HepG2 (cell line): ENCODE results near the gene C13orf42. TPM values are rescaled to one million over a fixed set of nuclear protein-coding genes. Genes with fewer than 3 reads are reported as not detected.

ENCODE experiments used
- E2F2 ChIP-seq: sonication (generic); formaldehyde crosslinking; IDR thresholded peaks from 2 replicates; pipeline ENCODE4 v1.4.0; 2020; ENCODE audit warnings: missing genetic modification reagents, borderline replicate concordance
- EHMT2 ChIP-seq: fragments of 200-600 bp; sonication (generic); IDR thresholded peaks from 2 replicates; pipeline ENCODE4 v1.7.0; 2017; ENCODE audit warnings: antibody characterized with exemption, low read depth, low read length, borderline replicate concordance
- ERF ChIP-seq: IDR thresholded peaks from 2 replicates; pipeline ENCODE4 v1.6.1; 2018; ENCODE audit warnings: missing biosample characterization, missing genetic modification reagents
- FOXO4 ChIP-seq: sonication (generic); formaldehyde crosslinking; conservative IDR thresholded peaks from 2 replicates; pipeline ENCODE4 v1.8.1; 2023; ENCODE audit warnings: missing genetic modification reagents
- GZF1 ChIP-seq: sonication (generic); formaldehyde crosslinking; IDR thresholded peaks from 2 replicates; pipeline ENCODE4 v1.5.1; 2020; ENCODE audit warnings: mild to moderate bottlenecking, missing genetic modification reagents
- IKZF4 ChIP-seq: sonication (generic); formaldehyde crosslinking; IDR thresholded peaks from 2 replicates; pipeline ENCODE4 v1.5.1; 2020; ENCODE audit warnings: borderline replicate concordance, mild to moderate bottlenecking, low read depth, missing genetic modification reagents; ENCODE audit errors: not compliant biosample characterization
- KLF11 ChIP-seq: IDR thresholded peaks from 2 replicates; pipeline ENCODE4 v1.6.1; 2016; ENCODE audit warnings: missing compliant biosample characterization
- MXD3 ChIP-seq: IDR thresholded peaks from 2 replicates; pipeline ENCODE4 v1.6.1; 2016; ENCODE audit warnings: mild to moderate bottlenecking, missing biosample characterization, missing genetic modification reagents
- NCOA5 ChIP-seq: sonication (generic); formaldehyde crosslinking; IDR thresholded peaks from 2 replicates; pipeline ENCODE4 v1.4.0; 2020; ENCODE audit warnings: missing genetic modification reagents
- SYNCRIP ChIP-seq: fragments of 200-400 bp; formaldehyde crosslinking; IDR thresholded peaks from 2 replicates; pipeline ENCODE4 v1.6.1; 2018; ENCODE audit warnings: mild to moderate bottlenecking, low read depth, low read length; ENCODE audit not compliant: insufficient read depth
- TEAD3 ChIP-seq: optimal IDR thresholded peaks from 2 replicates; pipeline ENCODE3; 2016; ENCODE audit warnings: borderline replicate concordance
- ZBTB4 ChIP-seq: sonication (generic); formaldehyde crosslinking; IDR thresholded peaks from 2 replicates; pipeline ENCODE4 v1.4.0; 2020; ENCODE audit warnings: missing genetic modification reagents, mild to moderate bottlenecking, borderline replicate concordance
- ZNF160 ChIP-seq: sonication (generic); formaldehyde crosslinking; IDR thresholded peaks from 2 replicates; pipeline ENCODE4 v1.8.0; 2022; ENCODE audit warnings: mild to moderate bottlenecking, inconsistent platforms, missing genetic modification reagents
- polyA plus RNA-seq, 8 experiments: library from polyadenylated mRNA; depleted of rRNA in 3 of 8; stranded (reverse) in 7 of 8; unstranded in 1 of 8; fragments of >200 nt; fragmentation: Illumina TruSeq in 4 of 8; extraction: Trizol in 4 of 8; gene quantifications; 2 replicates each; pipeline versions ENCODE4 v1.2.1 to v1.2.3, GENCODE V29; 2011 to 2016; ENCODE audit warnings: low read depth in 4 of 8, missing spikeins in 1 of 8, mixed read lengths in 1 of 8; ENCODE audit not compliant: insufficient read depth in 1 of 8
- total RNA-seq, 5 experiments: library from RNA; depleted of rRNA; stranded (reverse); fragments of >200 nt; fragmentation: Illumina TruSeq; extraction: Trizol; gene quantifications; 2 replicates each; pipeline ENCODE4 v1.2.3, GENCODE V29; 2016; ENCODE audit warnings: low read depth in 1 of 5

Gene C13orf42
- total and polyA plus RNA-seq, 2 of the 13 experiments (the other 11 are each of a cell fraction or from before 2014, with no cell fraction given): not detected

GRCh38 chr13:51057906-51058305, 53.2 kb downstream of the C13orf42 start (continued):
- TF ChIP-seq EHMT2: no peak
- TF ChIP-seq E2F2 (CRISPR knock-in tag): no peak
- TF ChIP-seq FOXO4 (CRISPR knock-in tag): no peak
- TF ChIP-seq ERF (CRISPR knock-in tag): no peak
- TF ChIP-seq ZBTB4 (CRISPR knock-in tag): no peak
- no peak for TF ChIP-seq IKZF4
- no peak for TF ChIP-seq TEAD3
- TF ChIP-seq NCOA5 (CRISPR knock-in tag): no peak
- TF ChIP-seq ZNF160 (CRISPR knock-in tag): no peak
- TF ChIP-seq SYNCRIP: no peak
- no peak for TF ChIP-seq MXD3 (CRISPR knock-in tag)
- TF ChIP-seq KLF11: no peak
- no peak for TF ChIP-seq GZF1 (CRISPR knock-in tag)
- TF ChIP-seq, all 625 proteins: peak for 0
